Hypothalamus (tissue), 51 donors: ENCODE data around the gene ZKSCAN1.
"Not testable (repeated sequence)": the region's sequence is repeated elsewhere in the genome, so short reads cannot be mapped to it uniquely, and the experiment has no call there.

Source experiments
- DNase-seq, 51 donors: peaks; one replicate each; lab custom pipeline; 2025; lab: John Stamatoyannopoulos, UW

The ZKSCAN1 gene

GRCh38 chr7:100015232-100016214, at the start of gene ZKSCAN1:
Gene ZKSCAN1 (plus strand): TSS chr7:100015596. CDS start chr7:100023507, 7,911 bp downstream.
- peak in 50 of 51 donors; percentile 10 to 94 (median 82) for DNase-seq

DNA sequence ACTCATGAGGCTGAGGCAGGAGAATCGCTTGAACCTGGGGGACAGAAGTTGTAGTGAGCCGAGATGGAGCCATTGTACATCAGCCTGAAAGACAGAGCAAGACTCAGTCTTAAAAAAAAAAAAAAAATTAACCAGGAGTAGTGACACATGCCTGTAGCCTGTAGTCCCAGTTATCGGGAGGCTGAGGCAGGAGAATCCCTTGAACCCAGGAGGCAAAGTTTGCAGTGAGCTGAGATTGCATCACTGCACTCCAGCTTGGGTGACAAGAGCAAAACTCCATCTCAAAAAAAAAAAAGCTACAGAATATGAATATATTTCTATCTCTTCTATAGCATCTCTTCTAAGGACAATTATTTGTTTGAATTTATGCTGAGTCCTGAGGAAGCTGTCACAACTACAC, 46.1 kb upstream of the ZKSCAN1 start:
- no peak for DNase-seq

- not testable (repeated sequence) for DNase-seq
Measured at GRCh38 chr7:99969813-99970212, 45.6 kb upstream of the ZKSCAN1 start.

DNA sequence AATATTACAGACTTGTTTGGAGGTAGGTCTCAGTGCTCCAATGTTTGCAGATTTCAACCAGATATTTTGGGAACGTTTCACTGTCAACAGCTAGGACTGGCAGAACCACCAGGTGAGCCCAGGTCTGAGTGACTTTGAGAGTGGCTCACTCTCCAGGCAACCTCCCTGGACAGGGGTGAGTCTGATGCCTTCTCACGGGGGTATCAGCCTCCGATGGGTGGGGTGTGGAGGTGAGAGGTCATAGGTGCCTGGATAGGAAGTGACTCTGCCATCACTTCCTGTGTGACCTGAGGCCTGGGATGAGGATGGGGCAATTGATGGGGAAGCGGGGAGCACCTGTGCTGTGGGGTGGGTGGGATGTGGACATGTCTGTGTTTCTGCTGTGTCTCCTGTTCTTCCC, 44.2 kb upstream of the ZKSCAN1 start:
- DNase-seq = no peak

- DNase-seq = not testable (repeated sequence)
Measured at GRCh38 chr7:99973817-99974216, 41.6 kb upstream of the ZKSCAN1 start.

- no peak for DNase-seq
Measured at GRCh38 chr7:99974681-99975080, 40.7 kb upstream of the ZKSCAN1 start.

- peak in 12 of 51 donors; percentile 6 to 53 (median 10) for DNase-seq
Measured at GRCh38 chr7:99975782-99976521, 39.4 kb upstream of the ZKSCAN1 start, which contains the start of gene AZGP1. Gene AZGP1 (minus strand): TSS chr7:99976031. CDS start chr7:99976020, 11 bp downstream.

GRCh38 chr7:99976626-99977025, 38.8 kb upstream of the ZKSCAN1 start:
- no peak for DNase-seq

GRCh38 chr7:99979814-99980225, 35.6 kb upstream of the ZKSCAN1 start:
- peak in 40 of 51 donors; percentile 2 to 76 (median 36) for DNase-seq

DNA sequence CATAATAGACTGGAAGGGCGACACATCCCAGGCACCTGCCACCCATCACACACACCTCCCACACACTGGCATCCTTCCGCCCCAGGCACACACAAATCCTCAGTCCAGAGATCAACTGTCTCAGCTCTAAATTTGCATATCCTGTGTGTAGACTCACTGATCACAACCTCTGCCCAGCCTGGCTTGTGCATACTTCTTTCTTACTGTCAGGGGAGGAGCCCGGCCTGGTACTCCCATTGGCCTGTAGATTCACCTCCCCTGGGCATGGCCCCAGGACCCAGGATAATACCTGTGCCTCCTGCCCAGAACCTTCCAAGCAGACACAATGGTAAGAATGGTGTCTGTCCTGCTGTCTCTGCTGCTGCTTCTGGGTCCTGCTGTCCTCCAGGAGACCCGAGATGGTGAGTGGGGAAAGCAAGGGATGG, 34.9 kb upstream of the ZKSCAN1 start:
- not testable (repeated sequence) for DNase-seq

GRCh38 chr7:99981066-99981465, 34.3 kb upstream of the ZKSCAN1 start:
- not testable (repeated sequence) for DNase-seq

- DNase-seq = no peak
Measured at GRCh38 chr7:99984593-99984992, 30.8 kb upstream of the ZKSCAN1 start.

DNA sequence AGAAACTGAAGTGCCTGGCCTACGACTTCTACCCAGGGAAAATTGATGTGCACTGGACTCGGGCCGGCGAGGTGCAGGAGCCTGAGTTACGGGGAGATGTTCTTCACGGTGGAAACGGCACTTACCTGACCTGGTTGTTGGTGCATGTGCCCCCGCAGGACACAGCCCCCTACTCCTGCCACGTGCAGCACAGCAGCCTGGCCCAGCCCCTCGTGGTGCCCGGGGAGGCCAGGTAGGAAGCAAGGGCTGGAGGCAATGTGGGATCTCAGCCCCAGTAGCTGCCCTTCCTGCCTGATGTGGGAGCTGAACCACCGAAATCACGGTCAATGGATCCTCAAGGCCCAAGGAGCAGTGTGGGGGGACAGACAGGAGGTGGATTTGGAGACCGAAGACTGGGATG, 28.1 kb upstream of the ZKSCAN1 start:
- not testable (repeated sequence) for DNase-seq

GRCh38 chr7:99987846-99988245, 27.6 kb upstream of the ZKSCAN1 start:
- no peak for DNase-seq

GRCh38 chr7:99990460-99990852, 24.9 kb upstream of the ZKSCAN1 start:
- DNase-seq = peak in 4 of 51 donors; percentile 2 to 29 (median 12)

- not testable (repeated sequence) for DNase-seq
Measured at GRCh38 chr7:99991543-99991942, 23.9 kb upstream of the ZKSCAN1 start.

- DNase-seq = no peak
Measured at GRCh38 chr7:99992330-99993038, 22.9 kb upstream of the ZKSCAN1 start.

- peak in 1 of 51 donors; percentile 25 for DNase-seq
Measured at GRCh38 chr7:99994819-99995218, 20.6 kb upstream of the ZKSCAN1 start.

DNA sequence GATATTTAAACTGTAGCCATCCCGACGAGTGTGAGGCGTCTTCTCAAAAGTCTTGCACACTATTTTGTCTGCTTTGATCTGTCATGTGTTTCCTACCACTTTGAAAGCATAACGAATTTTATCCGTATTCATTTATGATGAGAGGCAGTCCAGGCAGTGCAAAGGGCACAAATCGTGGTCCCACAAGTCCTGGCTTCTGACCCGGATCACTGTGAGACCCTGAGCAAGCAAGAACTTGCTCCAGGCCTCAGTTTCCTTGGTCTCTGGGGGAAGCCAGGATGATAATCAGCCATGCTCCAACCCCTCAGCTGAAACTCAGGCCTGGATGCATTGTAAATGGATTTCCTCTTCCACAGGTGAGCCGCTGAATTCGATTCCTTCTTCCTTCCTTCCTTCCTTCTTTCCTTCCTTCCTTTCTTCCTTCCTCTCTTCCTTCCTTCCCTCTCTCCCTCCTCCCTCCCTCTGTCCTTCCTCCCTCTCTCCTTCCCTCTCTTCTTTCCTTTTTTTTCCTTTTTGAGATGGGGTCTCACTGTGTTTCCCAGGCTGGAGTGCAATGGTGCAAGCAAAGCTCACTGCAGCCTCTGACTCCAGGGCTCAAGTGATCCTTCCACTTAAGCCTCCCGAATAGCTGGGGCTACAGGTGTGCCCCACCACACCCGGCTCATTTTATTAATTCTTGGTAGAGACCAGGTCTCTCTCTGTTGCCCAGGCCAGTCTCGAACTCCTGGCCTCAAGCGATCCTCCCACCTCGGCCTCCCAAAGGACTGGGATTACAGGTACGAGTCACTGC, 18.4 kb upstream of the ZKSCAN1 start:
- DNase-seq = no peak
